Measurements from ENCODE around the gene MMAB.

The MMAB gene

DNA sequence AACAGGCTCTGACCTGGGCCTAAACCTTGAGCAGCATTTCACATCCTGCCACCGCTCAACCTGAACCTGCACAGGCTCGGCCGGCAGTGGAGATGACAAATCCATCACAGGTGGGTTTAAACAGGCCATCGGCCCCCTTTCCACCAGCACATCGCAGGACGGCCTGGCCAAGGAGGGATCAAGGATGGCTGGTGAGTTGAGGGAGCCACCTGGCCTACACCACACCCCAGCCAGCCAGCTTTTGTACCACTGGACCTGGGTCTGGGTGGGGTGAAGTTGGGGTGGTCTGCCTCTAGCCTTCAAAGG, 14.2 kb downstream of the MMAB start:
- DNase-seq (ENCODE audit: low spot score) = no peak

DNA sequence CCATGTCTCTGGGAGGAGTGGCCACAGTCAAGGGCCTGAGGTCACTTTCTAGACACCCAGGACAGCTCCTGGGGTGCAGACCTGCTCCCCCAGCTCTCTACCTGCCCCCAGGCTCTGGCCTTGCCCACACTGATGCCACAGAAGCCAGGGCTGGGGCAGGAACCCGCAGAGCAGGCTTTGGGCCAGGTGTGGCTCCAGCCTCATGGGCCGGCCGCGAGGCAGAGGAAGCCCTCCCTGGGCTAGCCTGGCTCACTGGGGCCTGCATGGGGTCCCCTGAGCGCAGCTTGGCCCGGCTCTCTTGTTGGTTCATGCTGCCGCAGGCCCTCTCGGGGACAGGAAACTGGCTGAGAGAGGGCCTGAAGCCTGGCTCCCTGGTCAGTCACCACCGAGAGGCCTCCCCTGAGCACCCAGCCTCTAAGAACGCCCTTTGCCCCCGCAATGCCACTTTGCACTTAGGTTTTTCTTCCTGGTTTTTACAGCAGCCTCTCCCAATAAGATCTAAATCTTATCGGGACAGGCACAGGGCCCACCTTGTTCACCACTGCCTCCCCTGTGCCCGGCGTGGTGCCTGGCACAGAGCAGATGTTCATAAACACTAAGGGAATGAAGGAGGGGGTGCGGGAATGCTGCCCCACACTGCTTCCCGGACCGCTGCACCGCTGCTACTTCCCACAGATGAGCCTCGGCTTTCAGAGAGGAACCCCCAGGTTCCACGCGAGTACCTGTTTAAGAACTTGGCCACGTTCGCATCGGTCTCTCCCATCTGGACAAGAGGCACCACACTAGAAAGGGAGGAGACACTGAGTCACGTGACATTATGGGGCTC, 14.7 kb downstream of the MMAB start:
- no peak for DNase-seq (ENCODE audit: low spot score)

DNA sequence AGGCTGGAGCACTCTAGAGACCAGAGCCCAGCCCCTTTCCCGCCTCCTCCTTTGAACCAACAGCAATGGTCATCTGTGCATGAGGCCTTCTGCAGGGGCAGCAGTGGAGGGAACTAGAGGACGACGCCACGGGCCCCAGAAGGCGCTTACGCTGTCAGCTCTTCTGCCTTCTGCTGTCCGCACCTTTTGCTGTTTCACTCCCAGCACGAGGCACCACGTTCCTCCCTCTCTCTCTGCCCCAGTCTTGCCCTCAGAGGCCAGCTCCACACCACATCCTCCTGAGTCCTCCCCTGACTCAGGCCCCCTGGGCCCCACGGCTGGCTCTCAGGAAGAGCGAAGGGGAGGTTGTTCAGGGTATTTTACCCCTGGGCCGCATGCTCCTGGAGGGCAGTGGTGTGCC, 15.5 kb downstream of the MMAB start:
- no peak for DNase-seq (ENCODE audit: low spot score)

DNA sequence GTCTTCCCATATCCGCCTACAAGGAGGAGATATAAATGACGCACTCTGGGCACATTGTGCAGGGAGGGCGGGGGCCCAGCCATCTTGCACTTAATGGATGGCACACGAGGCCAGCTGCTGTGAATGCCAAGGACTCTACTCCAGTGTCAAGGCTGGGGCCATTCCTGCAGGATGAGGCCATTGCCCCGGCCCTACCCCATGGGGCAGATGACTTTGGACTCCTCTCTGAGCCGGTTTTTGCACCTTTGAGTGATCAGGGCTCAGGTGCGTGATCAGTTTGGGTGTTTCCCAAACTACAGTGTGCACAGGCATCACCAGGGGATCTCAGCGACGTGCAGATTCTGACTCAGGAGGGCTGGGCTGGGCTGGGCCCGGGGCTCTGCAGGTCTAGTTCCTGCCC, 16.1 kb downstream of the MMAB start:
- no peak for DNase-seq (ENCODE audit: low spot score)

DNA sequence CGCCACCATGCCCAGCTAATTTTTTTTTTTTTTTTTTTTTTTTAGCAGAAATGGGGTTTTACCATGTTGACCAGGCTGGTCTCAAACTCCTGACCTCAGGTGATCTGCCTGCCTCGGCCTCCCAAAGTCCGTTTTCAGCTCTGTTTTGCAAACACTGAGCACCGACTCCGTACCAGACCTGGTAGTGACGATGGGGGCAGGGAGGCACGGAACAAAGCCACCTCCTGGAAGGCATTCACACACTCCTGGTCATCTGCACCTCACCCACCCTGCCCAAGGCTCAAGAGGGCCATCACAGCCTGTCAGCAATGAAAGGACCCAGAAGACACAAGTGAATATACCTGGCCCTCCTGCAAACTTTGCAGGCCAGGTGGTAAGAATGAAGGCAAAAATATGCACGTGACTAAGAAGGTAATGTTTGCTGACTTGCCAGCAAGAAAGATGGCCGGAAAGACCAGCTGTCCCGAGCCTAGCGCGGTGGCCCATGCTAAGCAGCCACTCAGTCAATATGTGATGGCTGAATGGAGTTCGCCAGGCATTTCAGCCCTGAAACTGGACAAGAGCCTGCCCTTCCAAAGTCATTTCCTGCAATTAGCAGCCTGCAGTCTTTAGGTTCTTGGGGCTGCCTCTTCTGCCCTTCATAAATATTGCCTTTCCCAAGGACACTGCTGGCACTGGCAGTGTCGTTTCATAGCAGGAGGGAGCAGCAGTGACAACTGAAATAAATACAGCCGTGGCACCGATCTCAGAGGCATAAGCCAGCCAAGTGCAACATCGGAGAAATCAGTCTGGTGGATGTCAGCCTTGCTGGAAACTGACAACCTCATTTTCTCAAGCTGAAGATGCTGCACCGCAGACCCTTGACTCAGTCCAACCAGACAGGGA, 17.6 kb downstream of the MMAB start:
- no peak for DNase-seq (ENCODE audit: low spot score)

DNA sequence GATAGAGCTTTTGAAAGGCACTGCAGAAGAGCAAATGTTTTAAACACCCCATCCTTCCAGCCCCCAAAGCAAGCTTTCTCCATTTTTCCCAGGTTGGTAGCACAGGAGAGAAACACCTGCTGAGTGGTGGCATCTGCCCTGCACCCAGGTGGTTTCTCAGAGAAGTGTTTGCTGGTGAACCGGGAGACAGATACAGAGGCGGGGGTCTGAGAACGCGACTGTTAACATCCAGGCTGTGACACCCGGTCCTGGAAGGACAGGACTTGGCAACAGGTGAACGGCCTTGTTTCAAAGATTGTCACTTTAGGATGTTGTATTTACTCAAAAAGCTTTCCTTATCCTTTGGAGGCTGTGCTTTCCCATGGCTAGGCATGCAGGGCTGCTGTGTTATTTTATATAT, 18.5 kb downstream of the MMAB start:
- no peak for DNase-seq (ENCODE audit: low spot score)

DNA sequence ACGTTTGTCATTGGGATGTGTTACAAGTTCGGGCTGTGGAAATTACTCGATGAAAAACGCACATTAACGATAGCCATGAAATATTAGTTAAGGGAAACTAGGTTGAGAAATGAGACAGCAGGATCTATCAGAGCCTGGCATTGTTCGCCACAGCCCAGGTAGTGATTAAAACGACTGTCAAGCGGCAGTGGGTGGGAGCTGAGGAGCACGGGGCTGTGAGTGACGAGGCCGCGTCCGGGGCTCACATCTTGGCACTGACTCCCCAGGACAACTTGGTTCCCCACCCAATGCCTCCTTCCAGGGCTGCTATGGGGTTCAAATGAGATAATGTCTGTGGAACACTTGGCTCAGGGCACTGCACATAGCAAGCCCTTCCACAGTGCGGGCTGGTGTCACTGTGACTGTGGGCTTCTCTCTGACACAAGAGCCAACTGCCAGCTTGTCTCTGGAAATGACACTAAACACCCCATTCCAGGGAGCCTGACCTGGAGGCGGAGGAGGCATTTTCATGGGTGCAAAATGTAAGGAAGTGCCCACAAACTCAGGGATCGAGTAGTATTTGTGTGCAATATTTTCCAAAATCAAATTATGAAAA, 19.3 kb downstream of the MMAB start:
- DNase-seq (ENCODE audit: low spot score) = no peak

DNA sequence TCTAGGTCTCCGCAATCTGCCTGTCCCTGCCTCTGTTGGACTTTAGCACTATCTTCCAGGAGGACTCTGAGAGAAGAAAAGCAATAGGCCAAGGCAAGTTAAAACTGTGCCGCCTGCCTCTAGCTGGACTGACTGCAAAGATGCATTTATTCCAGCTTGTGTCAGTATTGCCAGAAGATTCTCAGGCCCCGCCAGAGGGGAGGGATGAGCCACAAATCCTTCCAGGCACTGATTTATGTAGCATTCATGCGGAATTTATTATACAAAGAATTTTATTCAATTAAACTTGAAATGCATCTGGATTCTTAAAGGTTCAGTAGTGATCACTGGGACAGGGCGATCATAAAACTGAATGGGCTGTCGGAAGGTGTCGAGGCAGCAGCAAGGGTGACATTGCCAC, 19.8 kb downstream of the MMAB start:
- DNase-seq (ENCODE audit: low spot score) = no peak

DNA sequence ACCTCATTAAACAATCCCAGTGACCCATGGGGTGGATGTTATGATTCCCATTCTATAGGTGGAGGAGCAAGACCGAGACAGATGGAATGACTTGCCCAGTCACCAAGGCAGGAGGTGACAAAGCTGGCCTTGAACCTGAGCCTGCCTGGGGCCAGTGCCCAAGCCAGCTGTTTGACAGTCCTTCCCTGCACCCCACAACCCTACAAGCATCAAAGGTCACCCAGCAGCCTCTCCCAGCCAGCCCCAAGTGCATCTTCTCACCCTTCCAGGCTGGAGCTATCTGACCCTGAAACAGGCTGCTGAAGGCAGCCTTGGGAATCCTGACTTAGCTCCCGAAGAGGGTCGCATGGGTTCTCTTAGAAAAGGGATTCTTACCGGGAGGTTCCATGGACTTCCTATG, 20.3 kb downstream of the MMAB start:
- no peak for DNase-seq (ENCODE audit: low spot score)

DNA sequence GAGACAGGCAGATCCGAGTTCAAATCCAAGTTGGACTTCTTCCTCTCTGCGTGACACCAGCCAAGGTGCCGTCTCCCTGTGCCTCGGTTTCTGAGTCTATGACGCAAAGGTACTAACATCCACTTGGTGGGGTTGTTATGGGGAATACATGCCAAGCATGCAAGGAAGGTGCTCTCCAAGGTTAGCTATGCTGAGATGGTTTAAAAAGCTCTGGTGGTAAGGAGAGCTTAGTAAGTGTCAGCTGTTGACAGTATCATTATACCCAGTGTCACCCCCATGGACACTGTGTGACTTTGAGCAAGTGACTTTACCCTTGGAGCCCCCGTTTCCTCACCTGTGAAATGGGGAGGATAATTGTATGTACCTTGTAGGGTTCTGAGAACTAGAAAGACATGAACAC, 22.2 kb downstream of the MMAB start:
- DNase-seq (ENCODE audit: low spot score) = no peak

DNA sequence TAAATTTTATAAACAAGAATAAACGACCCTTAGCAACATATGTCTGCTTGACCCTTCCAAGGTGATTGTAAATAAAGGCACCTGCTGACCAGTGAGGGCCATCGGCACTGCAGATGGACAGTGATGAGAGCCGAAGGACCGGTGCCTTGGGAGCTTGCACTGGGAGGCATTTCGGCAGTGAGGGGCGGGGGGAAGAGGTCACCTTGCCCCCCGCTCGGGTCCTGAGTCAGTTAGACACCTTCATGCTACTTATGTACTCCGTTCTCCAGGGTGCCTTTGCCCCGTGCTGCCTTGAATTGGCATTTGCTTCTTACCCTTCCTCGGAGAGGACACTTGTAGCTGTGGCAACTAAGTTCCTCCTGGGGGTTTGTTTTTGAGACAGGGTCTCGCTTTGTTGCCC, 23.0 kb downstream of the MMAB start:
- no peak for DNase-seq (ENCODE audit: low spot score)

DNA sequence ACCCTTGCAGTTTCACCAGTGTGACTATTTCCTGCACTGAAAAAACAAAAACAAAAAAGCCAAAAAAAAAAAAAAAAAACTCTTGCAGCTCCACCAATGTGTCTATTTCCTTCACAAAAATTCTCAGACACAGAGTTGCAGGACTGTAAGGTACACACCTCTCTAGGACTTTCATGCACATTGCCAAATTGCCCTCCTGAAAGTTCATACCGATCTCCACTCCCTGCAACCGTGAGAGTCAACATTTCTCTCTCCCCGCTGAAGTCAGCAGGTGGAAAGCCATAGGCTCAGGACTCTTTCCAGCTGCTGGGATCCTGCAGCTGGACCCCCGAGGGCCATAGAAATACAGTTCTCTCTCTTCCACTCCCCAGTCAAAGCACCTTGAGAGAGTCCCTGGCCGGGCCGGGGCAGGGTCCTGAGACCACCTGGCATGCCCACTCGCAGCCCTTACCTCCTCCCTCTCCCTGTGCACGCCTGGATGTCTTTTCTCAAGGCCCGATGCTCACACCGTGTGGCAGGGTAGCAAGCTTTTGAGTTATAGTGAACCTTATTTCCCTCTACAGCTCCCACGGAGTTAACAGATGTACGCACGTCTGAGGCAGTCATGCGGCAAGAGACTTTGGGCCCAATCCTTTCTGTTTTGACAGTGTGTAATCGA, 23.6 kb downstream of the MMAB start:
- DNase-seq (ENCODE audit: low spot score) = no peak

DNA sequence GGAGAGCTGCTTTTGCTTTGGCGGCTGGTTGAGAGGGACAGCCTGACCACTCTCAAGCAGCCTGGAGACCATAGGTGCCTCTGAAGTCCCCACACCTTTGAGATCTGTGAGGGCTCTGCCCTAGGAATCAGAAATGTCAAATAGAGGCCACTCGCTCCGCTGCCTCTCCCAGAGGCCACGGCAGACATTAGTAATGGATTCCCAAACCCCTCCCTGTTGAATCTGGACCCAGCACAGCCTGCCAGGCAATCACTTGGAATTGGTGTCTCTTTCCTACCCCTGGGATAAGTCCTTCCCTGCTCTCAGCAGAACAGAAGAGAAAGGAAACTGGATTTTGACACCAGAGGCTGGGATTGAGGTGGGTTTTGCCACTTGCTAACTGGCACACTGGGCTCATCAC, 25.0 kb downstream of the MMAB start:
- DNase-seq (ENCODE audit: low spot score) = no peak

DNA sequence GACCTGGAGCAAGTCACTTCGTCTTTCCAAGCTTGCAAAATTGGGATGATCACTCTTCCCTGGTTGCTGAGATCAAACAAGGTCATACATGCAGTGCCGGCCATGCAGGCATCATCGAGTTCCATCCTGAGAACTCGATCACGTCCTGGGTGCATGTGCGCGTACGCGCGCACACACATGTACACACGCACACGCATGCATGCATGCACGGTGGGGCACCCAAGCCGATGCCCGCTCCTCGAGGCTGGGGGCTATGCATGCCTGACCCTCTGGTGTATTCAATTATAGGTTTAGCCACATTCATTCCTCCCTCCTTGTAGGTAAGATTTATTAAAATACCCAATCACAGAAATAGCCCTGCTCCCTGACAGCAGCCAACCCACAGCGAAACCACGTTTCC, 26.0 kb downstream of the MMAB start:
- no peak for DNase-seq (ENCODE audit: low spot score)

DNA sequence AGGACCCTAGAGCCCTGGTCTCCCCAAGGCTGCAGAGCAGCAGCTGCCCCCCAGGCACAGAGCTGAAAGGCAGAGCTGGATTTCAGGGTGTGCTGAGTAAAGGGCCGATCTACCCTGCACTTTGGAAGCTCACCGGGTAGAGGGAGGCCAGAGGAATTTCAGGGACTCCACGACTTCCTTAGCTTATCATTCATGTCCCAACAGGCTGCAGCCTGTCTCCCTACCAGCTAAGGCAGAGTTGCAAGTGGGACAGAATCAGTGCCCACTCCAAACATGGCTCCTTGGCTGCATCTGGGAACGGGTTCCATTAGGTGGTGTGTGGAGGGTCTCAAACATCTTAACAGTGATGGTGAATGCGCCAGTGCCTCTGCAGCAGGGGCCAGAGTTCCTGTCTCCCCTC, 27.5 kb downstream of the MMAB start:
- DNase-seq (ENCODE audit: low spot score) = no peak

DNA sequence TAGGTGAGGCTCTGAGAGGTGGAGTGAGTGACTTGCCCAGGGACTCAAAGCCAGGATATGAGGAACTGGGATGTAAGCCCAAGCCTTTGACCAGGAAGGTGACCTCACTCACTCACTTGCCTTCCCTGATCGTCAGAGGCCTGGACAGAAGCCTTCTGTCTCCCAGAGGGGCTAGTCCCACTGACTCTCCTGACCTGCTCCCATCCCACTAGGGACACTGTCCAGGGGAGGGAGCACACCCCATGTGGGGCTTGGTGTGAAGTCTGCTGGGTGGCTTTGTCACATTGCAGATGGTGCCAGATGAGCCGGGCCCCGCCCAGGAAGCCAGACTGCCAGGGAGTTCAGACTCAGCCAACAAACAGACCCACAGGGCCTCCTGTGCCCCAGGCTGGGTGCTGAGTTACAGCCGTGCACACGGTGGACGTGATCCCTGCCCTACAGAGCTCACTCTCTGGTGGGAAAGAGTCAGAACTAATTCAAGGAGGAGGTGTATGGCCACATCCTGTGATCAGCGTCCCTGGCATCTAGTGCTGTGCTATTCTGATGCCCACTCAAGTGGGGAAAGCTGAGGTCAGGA, 28.3 kb downstream of the MMAB start:
- no peak for DNase-seq (ENCODE audit: low spot score)

DNA sequence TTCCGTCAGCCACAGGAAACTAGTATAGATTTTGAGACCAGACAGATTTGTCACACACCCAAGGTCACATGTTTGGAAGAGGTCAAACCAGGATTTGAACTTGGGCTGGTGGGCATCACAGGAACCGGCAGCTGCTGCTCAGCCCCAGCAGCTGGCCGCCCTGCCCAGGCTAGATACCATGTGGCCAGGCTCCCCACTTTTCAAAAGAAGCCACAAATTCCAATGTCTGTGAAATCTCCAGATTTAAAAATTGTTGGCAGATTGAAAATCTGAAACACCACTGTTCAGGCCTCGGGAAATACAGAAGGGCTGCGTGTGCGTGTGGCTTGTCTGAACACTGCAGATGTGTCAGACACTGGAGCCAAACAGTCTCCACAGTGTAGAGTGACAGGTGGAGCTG, 30.4 kb downstream of the MMAB start:
- no peak for DNase-seq (ENCODE audit: low spot score)

DNA sequence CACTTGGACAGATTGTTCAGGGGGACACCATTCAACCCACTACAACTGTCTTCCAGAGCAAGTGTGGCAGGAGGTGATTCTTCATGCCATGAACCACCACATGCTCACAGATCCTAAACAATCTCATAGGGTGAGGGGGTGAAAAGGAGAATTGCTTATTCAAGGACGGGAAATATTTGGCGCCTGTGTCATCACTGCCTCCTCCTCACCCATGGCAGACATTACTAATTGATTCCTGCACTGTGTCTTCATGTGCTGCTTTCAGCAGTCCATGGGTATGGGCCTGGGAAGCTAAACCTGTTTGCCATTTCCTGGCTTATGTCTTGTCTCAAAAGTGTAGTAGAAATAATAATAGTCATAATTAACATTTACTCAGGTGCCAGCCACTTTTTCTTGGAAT, 31.3 kb downstream of the MMAB start:
- DNase-seq (ENCODE audit: low spot score) = no peak

DNA sequence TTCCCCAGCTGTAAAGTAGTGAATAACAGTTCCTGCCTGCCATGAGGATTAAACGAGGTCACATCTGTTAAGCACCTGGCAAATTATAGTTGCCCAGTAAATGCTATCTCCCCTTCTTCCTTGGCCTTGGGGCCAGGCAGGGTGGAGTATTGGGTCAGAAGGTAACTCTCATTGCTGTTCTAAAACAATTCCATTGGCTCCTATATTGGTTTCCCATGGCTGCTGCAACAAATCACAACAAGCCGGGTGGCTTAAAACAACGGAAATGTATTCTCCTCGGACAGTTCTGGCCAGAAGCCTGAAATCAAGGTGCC, 31.9 kb downstream of the MMAB start:
- DNase-seq (ENCODE audit: low spot score) = no peak

DNA sequence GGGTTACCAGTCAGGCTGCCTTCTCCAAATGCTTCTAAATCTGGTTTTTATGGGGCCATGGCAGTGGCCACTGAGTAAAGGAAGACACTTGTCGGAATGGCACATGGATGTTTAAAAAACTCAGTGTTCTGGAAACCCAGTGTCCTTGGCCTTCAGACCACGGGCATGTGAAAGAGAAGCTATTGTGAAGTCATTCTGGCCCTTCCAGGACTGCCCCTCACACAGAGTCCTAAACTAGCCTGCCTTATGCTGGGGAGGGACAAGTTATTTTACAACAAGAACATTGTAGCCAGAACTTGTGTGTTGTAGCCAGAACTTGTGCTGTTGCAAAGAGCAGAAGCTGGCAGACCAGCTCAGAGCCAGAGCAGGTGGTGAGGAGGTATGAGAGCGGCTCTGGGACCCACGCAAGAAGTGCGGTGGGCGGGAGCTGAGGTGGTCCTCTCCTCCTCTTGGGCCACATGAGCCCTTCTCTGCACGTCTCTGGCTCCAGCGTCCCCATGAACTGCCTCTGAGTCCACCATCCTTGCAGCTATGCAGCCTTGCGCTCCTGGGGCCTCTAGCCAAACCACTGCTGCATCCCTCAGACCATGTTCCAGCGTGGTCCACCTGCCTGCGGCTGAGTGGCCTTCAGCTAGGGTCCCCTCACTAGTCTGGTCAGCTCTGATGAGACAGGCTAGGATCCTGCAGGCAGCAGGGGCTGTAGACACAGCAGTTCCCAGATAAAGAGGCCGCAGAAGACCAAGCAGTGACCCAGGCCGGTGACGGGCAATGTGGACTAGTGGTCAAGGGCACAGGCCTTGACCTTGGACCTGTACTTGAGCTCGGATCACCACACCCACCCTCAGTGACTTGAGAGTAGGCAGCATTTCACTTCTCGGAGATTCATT, 32.5 kb downstream of the MMAB start:
- DNase-seq (ENCODE audit: low spot score) = no peak

DNA sequence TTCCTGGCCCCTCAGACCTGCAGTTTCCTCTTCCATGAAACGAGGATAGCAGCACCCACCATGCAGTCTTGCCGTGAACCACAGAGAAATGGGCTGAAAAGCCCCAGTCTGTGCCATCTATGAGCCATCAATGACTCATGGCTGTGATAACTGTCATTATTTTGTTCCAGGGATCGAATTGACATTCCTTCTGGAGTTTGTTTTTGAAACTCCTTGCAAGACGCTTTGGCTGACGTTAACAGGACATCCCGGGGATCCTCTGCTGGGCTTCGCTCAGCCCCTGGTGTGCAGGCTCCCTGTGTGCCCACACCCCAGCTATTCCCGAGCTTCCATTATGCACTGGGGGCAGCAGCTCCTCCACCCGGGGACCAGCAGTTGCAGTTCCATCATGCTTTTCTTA, 33.8 kb downstream of the MMAB start:
- no peak for DNase-seq (ENCODE audit: low spot score)
